NCI-H1105 treated with DMSO at 0.1 percent for 48 hours (cell line): ENCODE measurements around the gene ITPKA.
"Not testable (repeated sequence)": the region's sequence is repeated elsewhere in the genome, so short reads cannot be mapped to it uniquely, and the experiment has no call there.

ENCODE experiments used
- DNase-seq: peaks from one replicate; lab custom pipeline; 2025; lab: John Stamatoyannopoulos, UW

ITPKA gene

DNA sequence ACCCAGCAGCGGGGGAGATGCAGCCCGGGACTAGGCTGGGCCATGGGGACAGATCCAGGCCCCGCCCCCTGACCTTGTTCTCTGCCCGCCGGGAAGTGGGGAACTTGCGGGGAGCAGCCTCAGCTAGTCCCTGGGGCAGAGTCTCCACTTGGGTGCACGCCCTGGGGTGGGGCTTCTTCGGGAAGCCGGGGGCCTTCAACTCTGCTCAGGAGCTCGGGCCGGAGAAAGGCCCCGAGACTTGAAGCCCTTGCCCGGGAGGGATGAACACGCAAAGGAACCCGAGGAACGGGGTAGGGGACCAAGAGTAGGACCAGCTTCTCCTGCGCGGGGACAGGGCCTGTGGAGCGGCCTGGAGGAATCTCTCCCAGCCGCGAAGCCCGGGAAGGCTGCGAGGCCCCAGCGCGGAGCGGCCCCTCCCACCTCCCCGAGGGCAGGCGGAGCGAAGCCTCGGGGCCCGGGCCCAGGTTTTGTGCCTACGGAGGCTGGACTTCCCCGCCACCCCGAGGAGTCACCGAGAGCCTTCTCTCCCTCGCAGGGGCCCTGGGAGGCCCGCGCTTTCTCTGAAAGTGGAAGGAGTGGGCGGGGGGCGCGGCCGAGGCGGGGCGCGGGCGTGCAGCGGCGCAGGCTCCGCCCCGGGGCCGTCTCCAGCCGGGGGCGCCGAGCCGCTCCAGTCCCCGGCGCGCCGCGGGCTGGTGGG lies at the start of gene ITPKA:
Gene ITPKA, plus strand, starts transcription at position 670 of the 697 bp plus-strand sequence. CDS start 54 bp downstream, outside the sequence.
- DNase-seq = peak; percentile 71

DNA sequence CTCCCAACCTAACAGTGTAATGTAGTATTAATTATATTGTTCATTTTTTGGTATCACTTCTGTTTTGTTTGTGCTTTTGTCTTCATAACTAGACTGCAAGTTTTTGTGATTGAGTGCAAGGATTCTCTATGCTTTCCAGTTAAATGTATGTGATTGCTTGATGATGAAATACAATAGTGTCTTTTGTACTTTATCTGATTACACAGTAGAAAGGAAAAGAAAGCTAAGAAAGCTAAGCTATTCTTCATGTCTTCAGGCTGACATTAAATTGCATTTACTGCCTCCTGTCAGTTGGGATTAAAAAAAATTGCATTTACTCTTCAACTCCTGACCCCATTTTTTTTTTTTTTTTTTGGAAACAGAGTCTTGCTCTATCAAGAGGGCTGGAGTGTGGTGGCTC lies 48.3 kb upstream of the ITPKA start:
- DNase-seq = no peak

DNA sequence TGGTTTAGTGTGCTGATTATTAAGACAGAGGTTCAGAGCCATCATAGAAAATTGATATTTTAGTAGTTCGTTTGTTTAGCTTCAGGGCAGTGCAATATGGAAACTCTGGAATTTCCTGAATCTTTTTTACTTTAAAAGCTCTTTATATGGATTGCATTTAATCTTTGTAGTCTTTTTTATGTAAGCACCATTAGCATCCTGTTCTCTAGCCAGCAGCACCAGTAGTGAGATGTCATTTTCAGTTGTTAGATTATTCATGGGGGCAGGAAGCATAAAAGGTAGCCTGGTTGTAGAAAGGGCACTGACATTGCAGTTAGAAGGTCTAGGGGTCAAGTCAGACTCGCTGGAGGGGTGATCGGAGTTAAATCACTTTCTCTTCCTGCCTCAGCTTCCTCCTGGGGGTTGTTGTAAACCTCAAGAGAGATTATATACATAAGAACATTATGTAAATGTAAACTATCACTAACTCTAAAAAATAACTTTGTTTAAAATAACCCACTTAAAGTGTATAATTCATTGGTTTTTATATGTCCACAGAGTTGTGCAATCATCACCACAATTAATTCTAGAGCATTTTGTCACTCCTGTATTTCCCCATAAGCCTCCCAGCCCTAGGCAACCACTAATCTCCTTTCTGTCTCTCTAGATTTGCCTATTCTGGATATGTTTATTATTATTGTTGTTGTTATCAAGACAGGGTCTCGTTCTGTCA lies 31.4 kb upstream of the ITPKA start:
- DNase-seq = no peak

DNA sequence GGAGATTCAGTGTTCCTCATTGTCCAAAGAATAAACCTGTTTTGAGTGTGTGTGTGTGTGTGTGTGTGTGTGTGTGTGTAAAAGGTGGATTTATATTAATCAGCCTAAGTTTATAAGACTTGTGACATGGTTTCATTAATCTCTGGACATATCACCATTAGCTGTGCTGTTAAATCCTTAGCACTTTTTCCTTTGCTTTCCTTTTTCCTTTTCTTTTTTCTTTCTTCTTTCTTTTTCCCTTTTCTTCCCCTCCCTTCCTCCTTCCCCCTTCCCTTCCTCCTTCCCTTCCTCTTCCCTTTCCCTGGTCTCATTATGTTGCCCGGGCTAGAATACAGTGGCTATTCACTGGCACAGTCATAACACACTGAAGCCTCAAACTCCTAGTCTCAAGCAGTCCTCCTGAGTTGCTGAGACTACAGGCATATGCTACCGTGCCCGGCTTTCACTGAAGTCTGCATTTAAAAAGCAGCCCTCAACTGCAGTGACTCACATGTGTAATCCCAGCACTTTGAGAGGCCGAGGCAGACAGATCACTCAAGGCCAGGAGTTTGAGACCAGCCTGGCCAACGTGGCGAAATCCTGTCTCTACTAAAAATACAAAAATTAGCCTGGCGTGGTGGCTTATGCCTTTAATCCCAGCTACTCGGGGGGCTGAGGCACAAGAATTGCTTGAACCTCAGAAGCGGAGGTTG lies 28.6 kb upstream of the ITPKA start:
- no peak for DNase-seq

DNA sequence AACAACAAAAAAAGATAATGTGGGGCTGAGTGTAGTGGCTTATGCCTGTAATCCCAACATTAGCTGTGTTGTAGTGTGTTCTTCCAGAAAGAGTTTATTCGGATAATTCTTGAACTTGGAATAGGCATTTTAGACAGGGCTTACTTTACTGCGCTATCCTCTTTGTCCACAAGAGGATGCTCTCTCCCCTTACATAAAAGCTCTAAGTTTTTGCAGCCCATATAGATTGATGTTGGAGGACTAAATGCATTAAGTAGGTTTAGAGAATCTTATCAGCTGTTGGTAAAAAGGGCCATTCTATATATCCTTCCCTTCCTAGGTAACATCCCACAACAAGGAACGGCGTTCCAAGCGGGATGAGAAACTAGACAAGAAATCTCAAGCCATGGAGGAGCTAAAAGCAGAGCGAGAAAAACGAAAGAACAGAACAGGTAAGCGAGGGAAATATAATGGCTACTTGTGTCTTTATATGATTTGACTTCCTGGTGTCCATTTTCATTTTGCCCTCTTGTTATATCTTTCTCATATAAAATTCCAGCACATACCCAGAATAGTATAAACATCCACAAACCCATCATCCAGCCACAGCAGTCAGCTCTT lies 27.8 kb upstream of the ITPKA start:
- peak; percentile 0 for DNase-seq

DNA sequence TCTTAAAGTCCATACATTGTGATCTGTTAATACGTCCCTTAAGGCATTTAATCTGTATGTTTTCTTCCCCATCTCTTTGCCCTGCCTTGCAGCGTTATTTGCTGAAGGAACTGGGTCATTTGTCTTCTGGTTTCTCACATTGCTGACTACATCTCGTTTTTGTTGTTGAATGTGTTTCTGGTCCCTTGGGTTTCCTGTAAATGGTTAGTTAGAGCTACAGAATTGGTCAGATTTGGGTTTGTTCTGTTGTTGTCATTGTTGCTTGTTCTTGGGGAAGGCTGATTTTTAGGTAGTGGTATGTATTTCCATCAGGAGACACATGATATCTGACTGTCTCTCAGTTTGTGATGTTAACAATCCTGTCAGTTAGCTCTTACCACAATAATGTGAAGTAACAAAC lies 27.0 kb upstream of the ITPKA start:
- no peak for DNase-seq

DNA sequence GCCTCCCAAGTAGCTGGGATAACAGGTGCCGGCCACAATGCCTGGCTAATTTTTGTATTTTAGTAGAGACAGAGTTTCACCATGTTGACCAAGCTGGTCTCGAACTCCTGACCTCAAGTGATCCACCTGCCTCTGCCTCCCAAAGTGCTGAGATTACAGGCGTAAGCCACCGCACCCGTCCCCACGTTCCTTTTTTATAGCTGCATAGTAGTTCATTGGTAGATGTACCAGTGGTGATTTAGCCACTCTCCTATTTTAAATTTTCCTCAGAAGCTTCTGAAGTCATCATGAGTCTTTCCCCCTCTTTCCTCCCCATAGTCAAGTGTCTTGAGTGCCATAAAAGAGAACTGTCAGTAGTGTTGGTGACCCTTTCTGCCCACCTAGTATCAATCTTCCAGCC lies 24.0 kb upstream of the ITPKA start:
- not testable (repeated sequence) for DNase-seq

DNA sequence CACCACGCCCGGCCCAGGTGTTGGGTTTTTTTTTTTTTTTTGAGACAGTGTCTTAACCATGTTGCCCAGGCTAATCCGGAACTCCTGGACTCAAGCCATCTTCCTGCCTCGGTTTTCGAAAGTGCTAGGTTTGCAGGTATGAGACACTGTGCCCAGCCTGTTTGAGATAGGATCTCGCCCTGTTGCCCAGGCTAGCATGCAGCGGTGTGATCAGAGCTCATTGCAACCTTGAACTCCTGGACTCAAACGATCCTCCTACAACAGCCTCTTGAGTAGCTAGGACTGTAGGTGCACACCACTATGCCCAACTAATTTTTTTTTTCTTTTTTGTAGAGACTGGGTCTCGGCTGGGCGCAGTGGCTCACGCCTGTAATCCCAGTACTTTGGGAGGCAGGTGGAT lies 20.3 kb upstream of the ITPKA start:
- no peak for DNase-seq

DNA sequence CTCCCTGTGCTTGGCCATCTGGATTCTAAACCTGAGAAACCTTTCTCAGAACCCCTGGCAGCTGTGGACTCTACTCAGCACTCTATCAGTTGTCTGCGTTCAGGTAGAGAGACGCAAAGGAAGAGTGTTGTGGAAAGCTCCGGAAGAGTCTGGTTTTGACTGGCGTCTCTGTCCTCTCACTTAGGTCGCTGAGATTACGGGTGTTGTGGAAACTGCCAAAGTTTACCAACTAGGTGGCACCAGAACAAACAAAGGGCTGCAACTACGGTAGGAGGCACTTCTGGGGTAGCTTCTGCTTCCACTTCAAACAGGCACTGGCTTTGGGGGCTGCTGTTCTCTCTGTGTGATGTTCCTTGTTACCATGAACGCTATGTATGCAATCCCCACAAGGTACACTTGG lies 19.2 kb upstream of the ITPKA start:
- no peak for DNase-seq

DNA sequence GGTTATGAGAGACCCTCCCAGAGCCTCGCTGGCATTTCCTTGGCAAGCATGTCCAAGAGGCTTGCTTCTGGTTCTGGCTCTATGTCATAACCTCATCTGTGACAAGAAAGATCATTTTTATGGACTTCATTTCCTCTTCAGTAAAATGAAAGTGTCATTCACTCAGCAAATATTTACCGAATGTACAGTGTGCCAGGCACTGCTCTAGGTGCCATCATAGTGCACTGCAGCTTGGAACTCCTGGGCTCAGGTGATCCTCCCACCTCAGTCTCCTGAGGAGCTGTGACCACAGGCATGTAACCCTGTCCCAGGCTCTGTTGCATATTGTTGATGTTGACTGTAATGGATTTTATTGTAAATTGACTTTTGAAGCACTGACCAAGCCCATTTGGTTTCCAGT lies 18.7 kb upstream of the ITPKA start:
- DNase-seq = no peak

DNA sequence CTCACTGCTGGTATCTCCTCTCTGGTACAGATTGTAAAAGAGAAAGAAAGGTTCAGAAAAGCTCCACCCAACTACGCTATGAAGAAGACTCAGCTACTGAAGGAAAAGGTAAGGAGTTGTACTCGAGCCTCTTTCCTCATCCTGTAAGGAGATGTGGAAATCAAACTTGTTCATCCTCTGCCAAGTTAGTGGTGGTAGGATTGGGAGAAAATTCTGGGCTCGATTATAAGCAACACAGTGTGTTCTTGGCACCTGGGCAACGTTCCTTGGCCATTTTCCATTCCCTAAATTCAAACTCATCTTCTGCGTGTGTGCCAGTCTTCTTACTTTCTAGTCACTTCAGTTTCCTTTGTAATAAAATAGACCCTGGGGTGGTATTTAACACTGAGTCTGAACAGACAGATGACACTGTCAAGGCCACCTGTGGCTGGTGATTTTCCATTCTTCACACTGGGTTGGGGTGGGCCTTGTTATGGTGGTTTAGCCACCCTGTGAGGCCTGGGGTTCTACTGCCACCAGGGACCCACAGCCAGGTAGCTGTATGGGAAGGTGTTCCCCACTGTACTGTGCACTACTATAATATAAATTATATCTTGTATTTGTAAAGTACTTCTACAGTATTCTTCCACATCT lies 17.1 kb upstream of the ITPKA start:
- DNase-seq = no peak

DNA sequence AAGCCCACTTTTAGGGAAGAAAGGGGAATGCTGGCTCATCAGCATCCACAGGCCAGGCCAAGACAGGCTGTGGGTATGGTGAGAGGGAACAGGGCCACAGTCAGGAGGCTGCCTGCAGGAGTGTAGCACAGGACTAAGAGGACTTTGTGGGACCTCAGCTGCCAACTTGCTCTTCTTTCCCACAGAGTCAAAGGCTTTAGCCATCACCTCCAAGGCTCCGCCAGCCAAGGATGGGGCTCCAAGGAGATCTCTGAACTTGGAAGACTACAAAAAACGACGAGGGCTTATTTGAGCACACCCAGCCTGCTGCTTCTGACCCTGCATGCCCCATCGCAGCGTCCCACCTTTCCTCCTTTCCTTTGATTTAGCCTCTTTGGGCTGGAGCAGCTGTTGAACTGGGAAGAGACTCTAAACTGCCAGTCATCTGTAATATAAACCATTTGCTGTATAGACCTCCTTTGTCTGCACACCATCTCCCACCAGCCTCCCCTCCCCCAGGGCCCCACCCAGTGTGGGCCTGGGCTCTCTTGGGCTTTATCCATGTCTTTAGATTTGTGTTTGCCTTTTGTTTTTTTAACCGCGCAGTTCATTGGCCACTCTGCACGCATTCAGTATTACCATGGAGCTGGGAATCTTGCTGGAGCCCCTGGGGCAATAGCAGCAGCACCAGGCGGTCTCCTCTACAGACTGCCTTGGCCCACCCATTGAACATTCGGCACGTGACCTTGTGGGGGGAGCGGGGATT lies 13.1 kb upstream of the ITPKA start:
- no peak for DNase-seq

DNA sequence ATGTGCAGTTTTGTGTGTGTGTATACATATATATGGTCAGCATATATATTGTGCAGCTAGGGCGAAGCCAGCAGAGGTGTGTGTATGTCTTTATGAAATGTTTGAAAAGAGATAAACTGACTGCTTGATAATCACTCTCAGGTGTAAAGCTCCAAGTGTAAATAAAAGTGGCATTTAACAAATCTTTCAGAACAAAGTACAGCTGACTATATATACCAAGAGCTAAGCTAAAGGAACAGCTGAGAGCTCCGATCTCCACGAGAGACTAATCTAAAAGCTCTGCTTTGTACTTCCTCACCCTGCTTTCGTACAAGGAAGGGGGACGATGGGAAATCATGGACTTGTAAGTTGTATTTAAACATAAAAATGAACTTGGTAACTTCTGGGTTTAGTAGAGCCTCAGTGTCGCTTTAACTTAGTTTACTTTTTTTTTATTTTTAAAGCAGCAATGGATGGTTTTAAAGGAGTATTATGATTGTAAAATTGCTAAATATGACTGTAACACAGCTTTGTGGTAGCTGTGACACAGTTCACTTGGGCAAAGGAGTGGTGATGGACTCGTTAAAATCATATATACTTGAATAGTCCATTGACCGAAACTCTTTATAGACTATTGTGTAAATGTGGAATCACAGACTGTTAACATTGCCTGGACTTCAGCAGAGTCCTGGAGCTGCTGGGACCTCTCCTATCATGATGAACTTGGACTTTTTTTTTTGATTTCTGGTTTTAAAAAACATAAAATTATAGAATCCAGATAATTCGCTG lies 11.4 kb upstream of the ITPKA start:
- DNase-seq = no peak

DNA sequence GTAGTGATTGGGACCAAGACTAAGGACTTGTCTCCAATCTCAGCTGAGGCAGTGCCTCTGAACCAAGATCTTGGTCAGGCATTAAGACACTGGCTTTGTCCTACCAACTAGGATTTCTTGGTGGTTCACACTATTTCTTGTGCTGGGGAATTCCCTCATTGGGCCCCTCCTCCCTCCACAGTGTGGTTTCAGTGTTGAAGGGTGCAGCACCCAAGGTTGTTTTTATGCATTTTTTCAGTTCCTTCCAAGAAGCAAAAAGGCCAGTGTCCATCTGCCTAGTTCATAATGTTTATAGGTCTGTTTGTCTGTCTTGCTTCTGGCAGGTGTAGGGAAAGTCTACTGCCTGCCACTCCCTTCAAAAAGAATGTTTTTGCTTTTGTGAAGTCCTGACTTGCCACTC lies 10.6 kb upstream of the ITPKA start:
- no peak for DNase-seq

DNA sequence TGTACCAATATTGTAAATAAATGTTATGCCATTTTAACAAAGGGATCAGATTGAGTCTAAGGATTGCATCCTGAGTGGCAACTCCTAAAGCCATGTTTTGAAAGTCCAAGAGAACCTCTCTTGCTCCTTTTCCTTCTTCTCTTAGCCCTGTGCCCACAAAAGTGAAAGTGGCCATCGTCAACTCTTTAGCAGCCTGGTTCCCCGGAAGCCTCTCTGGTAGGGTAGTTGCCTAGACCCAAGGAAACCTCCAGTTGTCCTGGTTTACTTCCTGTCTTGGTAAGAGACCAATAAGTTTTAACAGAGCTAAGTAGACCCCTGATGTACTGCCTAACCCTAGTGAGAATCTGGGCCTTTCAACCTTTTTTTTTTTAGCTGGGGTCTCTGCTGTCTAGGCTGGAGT lies 10.2 kb upstream of the ITPKA start:
- DNase-seq = no peak

DNA sequence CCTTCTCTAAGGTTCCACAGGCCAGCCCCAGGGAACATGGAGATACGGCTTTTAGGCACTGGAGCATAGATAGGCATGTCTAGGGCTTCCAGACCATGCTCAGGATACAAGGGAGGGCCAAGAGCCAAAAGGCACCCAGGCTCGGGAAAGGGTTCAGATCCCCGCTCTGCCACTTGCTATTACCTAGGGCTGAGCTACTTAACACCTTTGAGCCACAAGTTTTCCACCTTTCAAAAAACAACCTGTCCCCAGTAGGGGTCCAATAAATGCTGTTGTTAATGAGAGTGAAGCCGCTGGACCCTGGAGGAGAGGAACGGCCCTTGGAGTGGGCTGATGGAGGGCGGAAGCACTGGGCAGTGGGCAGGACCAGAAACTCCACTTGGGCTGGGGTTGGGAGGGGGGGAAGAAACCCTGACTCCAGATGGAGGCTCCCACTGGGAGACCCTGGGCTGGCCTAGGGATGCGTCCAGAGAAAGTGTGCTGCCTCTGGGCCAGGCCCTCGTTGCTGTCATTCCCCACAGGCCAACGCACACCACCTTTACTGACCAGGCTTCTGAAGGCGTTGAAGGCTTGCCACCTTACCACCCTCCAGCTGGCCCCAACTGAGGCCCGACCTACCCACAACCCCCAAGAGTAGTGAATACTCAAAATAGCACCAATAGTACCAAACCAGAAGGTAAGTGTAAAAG lies 8.6 kb upstream of the ITPKA start:
- no peak for DNase-seq

DNA sequence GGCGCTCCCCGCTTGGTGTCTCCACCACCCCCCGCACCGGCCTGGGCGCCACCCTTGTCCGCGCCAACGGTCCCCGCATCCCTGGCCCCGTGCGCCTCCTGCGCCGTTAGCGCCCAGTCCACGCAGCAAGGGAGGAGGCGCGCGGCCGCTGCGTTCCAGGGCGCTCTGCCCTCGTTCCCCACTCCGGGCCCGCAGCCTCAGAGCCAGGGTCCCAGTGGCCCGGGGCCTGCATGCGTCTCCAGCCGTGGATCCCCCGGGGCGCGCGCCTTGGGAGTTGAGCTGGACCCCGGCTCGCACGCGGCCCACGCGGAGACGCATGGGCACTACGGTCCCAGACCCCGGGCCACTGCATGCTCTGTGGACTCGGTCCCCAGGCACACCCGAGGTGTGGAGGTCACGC lies 7.4 kb upstream of the ITPKA start:
- DNase-seq = no peak

DNA sequence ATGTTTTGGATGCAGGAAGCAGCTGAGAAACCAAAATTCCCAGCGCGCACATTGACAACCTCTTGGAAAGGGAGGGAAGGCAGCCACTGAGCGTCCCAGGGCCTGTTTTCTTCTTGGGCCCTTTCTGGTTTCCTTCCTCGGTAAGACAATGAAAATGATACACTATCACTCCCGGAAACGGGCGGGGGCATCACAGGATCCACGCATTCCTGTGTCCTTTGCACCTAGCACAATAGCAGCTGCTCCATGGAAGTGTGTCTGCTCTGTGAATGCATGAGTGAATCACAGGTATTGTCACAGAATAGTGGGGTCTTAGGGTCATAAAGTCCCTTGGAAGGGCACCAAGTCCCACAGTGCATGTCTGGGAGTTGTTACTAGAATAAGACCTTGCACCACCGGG lies 6.3 kb upstream of the ITPKA start:
- DNase-seq = no peak

DNA sequence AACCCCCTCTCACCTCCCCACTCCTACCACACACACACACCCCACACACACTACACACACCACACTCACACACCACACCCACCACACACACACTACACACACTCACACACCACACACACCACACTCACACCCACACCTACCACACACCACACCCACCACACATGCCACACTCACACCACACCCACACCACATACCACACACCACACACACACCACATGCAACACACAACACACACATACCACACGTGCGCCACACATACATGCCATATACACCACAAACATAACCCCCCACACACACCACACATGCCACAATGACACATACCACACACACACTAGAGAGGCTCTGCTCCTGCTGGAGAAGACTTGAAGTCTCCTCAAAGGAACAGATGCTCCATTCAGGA lies 5.9 kb upstream of the ITPKA start:
- no peak for DNase-seq

DNA sequence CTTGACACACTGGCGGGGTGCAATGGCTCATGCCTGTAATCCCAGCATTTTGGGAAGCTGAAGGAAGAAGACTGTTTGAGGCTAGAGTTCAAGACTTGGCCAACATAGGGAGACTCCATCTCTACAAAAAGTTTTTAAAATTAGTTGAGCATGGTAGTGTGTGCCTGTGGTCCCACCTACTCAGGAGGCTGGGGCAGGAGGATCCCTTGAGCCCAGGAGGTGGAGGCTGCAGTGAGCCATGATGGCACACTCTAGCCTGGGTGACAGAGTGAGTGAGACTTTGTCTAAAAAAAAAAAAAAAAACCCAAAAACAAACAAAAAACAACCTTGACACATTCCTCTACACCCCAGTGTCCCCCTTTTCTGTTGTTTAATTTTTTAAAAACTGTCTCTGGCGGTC lies 4.0 kb upstream of the ITPKA start:
- no peak for DNase-seq
